M059J (cell line): Measurements from ENCODE around the gene FIBCD1. TPM values are rescaled to one million over a fixed set of nuclear protein-coding genes. Genes with fewer than 3 reads are reported as not detected.

Experiments
- DNase-seq: peaks from one replicate; pipeline ENCODE4 v3.0.0-alpha.2; 2012; ENCODE audit warnings: low read depth
- total RNA-seq: library from RNA; depleted of rRNA; stranded (reverse); fragments of >200 nt; shearing (Covaris generic); gene quantifications from 2 replicates; pipeline ENCODE4 v1.2.3, GENCODE V29; 2014

The FIBCD1 gene
- total RNA-seq, 1 experiment from 2014 or later = 36.2 TPM

DNA sequence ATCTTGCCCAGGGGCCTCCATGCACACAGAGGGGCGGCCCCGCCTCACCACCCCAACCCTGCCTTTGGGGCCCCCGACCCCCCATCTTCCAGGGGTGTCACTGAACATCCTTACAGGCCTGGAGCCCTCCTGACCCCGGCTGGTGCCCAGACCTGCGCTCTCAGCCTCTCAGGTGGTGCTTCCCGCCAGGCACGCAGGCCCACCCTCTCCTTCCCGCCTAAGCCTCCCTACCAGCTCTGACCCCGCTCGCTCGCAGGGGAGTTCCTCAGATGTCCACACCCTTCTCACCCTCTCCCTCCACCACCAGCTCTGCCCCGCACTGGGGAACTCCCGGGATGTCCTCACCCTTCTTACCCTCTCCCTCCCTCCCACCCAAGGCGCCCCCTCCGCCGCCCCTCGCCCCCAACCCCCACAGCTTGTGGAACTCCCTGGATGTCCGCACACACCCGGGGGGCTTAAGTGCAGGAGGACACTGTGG, 30.1 kb downstream of the FIBCD1 start:
- DNase-seq = no peak

GRCh38 chr9:130908146-130908877, 30.7 kb downstream of the FIBCD1 start:
- DNase-seq = no peak

DNA sequence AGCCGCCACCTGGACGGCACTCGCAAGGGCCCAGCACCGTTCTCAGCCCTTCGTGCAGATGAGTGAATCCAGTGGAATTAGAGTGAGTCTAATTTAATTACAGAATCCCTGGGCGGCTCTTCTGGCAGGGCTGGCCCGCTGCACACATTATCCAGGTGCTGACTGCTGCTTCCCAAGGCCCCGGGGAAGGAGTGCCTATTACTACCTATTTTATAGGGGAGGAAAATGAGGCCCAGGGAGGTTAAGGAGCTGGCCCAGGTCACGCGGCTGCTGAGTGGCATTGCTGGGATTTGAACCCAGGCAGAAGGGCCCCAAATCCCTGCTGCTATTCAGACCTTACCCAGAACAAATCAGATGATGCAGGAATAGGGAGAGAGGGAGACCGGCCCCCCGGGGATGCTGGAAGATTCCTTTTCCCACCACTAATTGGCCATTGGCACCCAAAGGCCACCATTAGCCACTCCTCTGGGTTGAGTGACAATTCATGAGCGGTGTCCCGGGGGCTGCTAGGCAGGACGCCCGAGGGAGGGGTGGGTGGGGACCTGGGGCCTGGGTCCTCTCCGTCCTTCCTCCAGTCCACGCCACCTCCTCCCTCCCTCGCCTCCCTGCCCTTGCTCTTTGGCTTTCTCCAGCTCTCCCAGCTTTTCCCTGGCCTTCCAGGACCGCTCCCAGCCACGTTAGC, 32.2 kb downstream of the FIBCD1 start:
- no peak for DNase-seq

DNA sequence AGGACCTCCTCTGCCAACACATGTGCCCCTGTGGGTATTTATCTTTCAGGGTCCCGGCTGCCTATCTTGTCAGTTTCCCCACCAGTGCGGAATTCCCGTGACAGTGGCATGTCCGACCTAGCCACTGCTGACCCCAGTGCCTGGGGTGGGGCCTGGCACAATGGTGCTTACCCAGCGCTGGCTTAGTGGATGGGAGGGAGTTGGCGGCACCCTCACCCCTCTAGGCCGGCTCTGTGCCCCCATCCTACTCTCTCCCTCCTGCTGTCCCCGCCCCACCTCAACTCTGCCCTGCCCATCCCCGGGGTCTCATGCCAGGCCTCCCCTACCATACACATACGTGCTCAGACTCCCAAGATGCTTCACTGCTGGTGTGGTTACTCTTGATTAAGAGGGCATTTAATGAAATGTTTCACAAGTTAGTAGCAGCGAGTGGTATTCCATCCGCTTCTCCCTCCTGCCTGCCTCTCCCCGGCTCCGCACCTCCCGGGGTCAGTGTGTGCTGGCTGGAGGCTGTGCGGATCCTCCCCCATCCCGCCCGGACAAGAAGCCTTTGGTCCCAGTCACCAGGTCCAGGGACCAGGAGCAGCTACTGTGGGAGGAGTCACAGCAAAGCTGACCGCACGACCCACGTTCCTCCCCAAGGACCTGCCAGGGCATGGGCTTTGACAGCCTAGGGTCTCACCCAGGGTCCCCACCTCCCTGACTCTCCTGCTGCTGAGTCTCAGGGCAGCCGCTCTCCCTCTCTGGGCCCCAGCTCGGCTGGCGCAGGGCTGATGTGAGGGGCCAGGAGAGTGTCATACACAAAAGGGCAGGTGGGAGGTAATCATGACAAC, 32.9 kb downstream of the FIBCD1 start:
- no peak for DNase-seq

DNA sequence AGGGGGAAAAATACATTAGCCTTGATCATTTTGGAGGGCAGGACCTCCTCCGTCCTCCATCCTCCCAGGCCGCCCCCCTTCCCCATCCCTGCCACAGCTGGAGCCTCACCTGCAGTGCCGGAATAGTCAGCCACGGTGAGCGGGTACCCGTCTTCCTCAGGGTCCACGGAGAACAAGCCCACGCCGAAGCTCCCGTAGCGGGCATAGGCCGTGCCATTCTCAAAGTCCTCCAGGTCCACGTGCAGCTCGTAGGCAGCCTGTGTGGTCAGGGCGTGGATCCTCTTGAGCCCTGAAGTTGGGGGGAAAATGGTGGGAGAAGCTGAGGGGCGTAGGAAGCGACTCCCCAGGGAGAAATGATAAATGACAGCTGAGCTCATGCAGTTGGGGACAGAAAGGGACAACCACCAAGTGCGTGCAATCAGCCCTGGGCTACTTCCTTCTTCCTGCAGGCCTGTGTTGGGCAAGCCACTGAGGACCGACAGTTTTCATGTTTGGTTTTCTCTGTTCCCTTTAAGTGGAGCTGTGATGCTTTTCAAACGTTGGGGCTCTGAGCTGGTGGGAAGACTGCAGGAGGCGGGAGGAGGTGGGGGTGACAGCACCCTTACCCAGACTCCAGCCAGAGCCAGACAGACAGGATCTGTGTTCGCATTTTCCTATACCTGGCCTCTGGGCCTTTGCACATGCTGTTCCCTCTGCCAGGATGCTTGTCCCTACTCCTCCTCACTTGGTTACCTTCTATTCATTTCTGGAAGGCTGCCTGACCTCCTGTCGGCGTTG, 33.7 kb downstream of the FIBCD1 start:
- no peak for DNase-seq

GRCh38 chr9:130904070-130905044, 34.7 kb downstream of the FIBCD1 start:
- DNase-seq = no peak

GRCh38 chr9:130903194-130904069, 35.6 kb downstream of the FIBCD1 start:
- no peak for DNase-seq

GRCh38 chr9:130902204-130903185, 36.6 kb downstream of the FIBCD1 start:
- no peak for DNase-seq

DNA sequence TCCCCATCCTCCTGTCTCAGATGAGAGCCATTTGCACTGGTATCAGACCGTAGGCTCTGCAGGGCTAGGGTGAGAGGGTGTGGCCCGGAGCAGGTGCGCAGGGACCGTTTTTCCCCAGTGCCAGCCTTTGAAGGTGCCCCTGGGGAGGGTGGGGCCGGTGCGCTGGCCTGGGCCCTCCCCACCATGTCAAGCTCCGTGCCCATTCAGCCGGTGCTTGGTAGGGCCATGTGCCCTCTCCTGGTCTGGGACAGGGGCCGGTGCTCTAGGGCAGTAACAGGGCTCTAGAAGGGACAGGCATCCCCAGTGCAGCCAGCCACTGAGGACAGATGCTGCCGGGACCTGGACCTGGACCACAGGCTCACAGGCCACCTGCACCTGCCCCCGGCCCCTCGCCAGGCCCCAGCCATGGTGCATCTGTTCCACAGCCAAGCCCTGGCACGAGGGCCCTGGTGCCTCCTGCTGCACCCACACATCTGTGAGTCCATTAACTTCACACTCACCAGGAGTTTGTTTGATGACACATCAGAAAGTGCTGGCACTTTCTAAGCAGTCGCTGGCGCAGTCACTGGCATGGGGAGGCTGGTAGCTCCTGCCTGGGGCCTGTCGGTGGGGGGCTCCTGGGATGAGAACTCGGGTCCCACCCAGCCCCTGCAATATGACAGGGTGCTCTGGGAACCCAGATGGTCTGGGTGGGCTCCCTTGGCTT, 37.4 kb downstream of the FIBCD1 start:
- DNase-seq = peak; percentile 47

GRCh38 chr9:130900701-130901497, 38.1 kb downstream of the FIBCD1 start:
- DNase-seq = no peak

DNA sequence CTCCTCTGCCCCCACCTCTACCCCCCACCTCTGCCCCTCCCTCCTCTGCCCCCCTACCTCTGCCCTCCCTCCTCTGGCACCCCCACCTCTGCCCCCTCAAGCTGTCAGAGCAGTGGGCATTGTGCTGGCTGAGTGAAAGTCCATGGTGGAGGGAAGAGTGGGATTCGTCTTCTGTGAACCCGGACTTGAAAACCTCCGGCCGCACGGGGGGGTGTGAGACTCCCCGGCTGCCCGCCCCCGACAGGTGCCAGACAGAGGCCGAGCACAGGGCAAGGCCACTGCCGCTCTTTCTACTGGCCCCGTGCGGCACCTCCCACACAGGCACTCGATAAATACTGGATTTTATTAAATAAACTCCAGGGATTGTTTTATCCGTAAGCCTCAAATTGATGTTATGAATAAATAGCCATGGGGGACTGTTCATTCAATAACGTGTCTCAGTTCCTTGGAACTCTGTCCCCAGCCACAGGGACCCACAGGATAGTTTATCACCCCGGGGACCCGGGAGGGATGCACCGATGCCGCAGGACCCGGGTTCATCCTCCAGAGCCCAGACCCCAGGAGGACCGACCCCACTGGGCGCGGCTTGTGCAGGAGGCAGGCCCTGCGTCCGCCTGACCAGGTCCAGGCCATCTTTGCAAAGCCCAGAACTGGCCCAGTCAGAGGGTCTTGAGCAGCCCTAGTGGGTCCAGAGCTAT, 39.8 kb downstream of the FIBCD1 start:
- no peak for DNase-seq

GRCh38 chr9:130898552-130898852, 40.5 kb downstream of the FIBCD1 start:
- no peak for DNase-seq

DNA sequence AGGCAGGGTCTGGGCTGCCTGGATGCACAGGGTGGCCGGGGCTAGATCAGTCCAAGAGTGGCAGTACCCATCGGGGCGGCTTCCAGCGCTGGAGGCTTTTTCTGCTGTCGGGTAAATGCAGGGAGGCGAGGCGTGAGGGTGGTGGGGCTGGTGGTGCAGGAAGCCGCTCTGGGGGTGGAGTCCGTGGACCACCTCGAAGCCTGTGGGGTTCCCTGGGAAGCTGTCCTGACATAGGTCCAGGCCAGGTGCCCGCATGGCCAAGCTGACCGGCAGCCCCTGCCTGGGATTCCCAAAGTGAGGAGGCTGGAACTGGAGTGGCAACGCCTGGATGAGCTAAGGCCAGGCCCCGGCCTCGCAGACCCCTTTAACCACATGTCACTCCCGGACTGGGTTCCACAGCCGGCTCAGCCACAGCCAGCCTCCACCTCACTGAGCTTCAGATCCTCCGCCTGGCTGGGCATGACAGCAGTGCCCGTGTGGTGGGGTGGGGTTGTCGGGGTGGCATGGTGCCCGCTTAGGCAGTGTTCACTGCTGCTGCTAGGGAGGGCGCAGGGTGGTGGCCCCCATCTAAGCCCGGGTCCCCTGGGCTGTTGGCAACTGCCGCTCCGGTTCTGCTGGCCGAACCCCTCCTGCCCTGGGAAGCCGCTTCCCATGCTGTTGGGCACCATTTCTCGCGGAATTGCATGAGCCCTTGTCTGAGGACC, 41.0 kb downstream of the FIBCD1 start:
- no peak for DNase-seq

DNA sequence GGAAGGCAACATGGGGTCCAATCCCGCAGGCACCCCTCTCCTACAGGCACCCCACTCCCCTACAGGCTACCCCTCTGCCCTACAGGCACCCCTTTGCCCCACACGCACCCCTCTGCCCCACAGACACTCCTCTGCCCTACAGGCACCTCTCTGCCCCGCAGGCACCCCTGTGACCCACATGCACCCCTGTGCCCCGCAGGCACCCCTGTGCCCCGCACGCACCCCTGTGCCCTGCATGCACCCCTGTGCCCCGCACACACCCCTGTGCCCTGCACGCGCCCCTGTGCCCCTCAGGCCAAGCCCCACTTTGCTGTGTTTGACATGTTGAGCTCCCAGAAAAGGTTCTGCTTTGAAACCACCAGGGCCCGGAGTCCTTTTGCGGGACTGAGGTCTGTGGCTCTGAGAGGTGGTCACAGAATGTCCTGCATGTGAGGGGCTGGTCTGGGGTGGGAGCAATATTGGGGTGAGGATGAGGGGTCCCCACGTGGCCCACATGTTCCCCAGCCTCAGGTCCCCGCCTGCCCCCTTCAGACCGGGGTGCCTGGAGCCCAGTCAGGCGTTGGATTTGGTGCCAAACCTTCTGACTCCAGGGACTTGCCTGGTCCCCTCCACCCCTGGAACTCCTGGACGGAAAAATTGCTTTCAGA, 41.8 kb downstream of the FIBCD1 start:
- no peak for DNase-seq
